HepG2 (cell line): ENCODE data around the gene ZFP14. TPM values are rescaled to one million over a fixed set of nuclear protein-coding genes. Genes with fewer than 3 reads are reported as not detected.

ENCODE experiments used
- AKAP8 ChIP-seq: sonication (generic); formaldehyde crosslinking; IDR thresholded peaks from 2 replicates; pipeline ENCODE4 v1.5.1; 2020; ENCODE audit warnings: mild to moderate bottlenecking, missing genetic modification reagents
- ATF7-NPFF ChIP-seq: sonication (generic); formaldehyde crosslinking; IDR thresholded peaks from 2 replicates; pipeline ENCODE4 v1.8.1; 2023; ENCODE audit warnings: mild to moderate bottlenecking, low read depth, missing genetic modification reagents, moderate library complexity
- CHCHD3 ChIP-seq: sonication (generic); formaldehyde crosslinking; IDR thresholded peaks from 2 replicates; pipeline ENCODE4 v1.8.0; 2022; ENCODE audit warnings: mild to moderate bottlenecking, missing genetic modification reagents, moderate library complexity
- CHD2 ChIP-seq: IDR thresholded peaks from 2 replicates; pipeline ENCODE4 v1.6.1; 2011; ENCODE audit warnings: low read depth, low read length, improper control_type of control experiment
- HOXA3 ChIP-seq: sonication (generic); formaldehyde crosslinking; IDR thresholded peaks from 2 replicates; pipeline ENCODE4 v1.5.0; 2020; ENCODE audit warnings: missing genetic modification reagents
- HOXA5 ChIP-seq: sonication (generic); formaldehyde crosslinking; IDR thresholded peaks from 2 replicates; pipeline ENCODE4 v1.4.0; 2020; ENCODE audit warnings: missing genetic modification reagents
- IRX3 ChIP-seq: sonication (generic); formaldehyde crosslinking; IDR thresholded peaks from 2 replicates; pipeline ENCODE4 v1.8.1; 2023; ENCODE audit warnings: mild to moderate bottlenecking, low read depth, missing genetic modification reagents, borderline replicate concordance
- KAT2B ChIP-seq: fragments of 150-350 bp; IDR thresholded peaks from 2 replicates; pipeline ENCODE4 v1.6.1; 2014; ENCODE audit warnings: low read depth, low read length, borderline replicate concordance
- MLLT10 ChIP-seq: sonication (generic); formaldehyde crosslinking; IDR thresholded peaks from 2 replicates; pipeline ENCODE4 v1.4.0; 2020; ENCODE audit warnings: missing genetic modification reagents
- MTF2 ChIP-seq: sonication (generic); formaldehyde crosslinking; IDR thresholded peaks from 2 replicates; pipeline ENCODE4 v1.5.0; 2020; ENCODE audit warnings: missing genetic modification reagents, borderline replicate concordance
- RORA ChIP-seq: sonication (generic); formaldehyde crosslinking; IDR thresholded peaks from 2 replicates; pipeline ENCODE4 v1.5.0; 2020; ENCODE audit warnings: mild to moderate bottlenecking, missing genetic modification reagents, moderate library complexity
- ZNF432 ChIP-seq: sonication (generic); formaldehyde crosslinking; IDR thresholded peaks from 2 replicates; pipeline ENCODE4 v1.5.0; 2020; ENCODE audit warnings: missing genetic modification reagents, mild to moderate bottlenecking, borderline replicate concordance
- ZNF546 ChIP-seq: sonication (generic); formaldehyde crosslinking; conservative IDR thresholded peaks from 2 replicates; pipeline ENCODE4 v1.8.1; 2023; ENCODE audit warnings: mild to moderate bottlenecking, missing genetic modification reagents
- ZNF615 ChIP-seq: sonication (generic); formaldehyde crosslinking; IDR thresholded peaks from 2 replicates; pipeline ENCODE4 v1.5.0; 2020; ENCODE audit warnings: mild to moderate bottlenecking, missing genetic modification reagents, borderline replicate concordance
- polyA plus RNA-seq, 8 experiments: library from polyadenylated mRNA; depleted of rRNA in 3 of 8; stranded (reverse) in 7 of 8; unstranded in 1 of 8; fragments of >200 nt; fragmentation: Illumina TruSeq in 4 of 8; extraction: Trizol in 4 of 8; gene quantifications; 2 replicates each; pipeline versions ENCODE4 v1.2.1 to v1.2.3, GENCODE V29; 2011 to 2016; ENCODE audit warnings: low read depth in 4 of 8, missing spikeins in 1 of 8, mixed read lengths in 1 of 8; ENCODE audit not compliant: insufficient read depth in 1 of 8
- total RNA-seq, 5 experiments: library from RNA; depleted of rRNA; stranded (reverse); fragments of >200 nt; fragmentation: Illumina TruSeq; extraction: Trizol; gene quantifications; 2 replicates each; pipeline ENCODE4 v1.2.3, GENCODE V29; 2016; ENCODE audit warnings: low read depth in 1 of 5
- TF ChIP-seq, protein P1 (sequence below): sonication (generic); formaldehyde crosslinking; IDR thresholded peaks from 2 replicates; pipeline ENCODE4 v1.9.0; 2021; ENCODE audit warnings: mild to moderate bottlenecking, missing genetic modification reagents
- TF ChIP-seq, protein P2 (sequence below): sonication (generic); formaldehyde crosslinking; IDR thresholded peaks from 2 replicates; pipeline ENCODE4 v1.4.0; 2020; ENCODE audit warnings: mild to moderate bottlenecking, missing genetic modification reagents
- TF ChIP-seq, protein P3 (sequence below): sonication (generic); IDR thresholded peaks from 2 replicates; pipeline ENCODE4 v1.6.1; 2016; ENCODE audit warnings: low read depth, borderline replicate concordance
- TF ChIP-seq, protein P4 (sequence below): sonication (generic); formaldehyde crosslinking; IDR thresholded peaks from 2 replicates; pipeline ENCODE4 v1.4.0; 2020; ENCODE audit warnings: missing genetic modification reagents
- TF ChIP-seq, protein P5 (sequence below): sonication (generic); formaldehyde crosslinking; IDR thresholded peaks from 2 replicates; pipeline ENCODE4 v1.4.0; 2020; ENCODE audit warnings: mild to moderate bottlenecking, missing genetic modification reagents

ZFP14 gene
- total and polyA plus RNA-seq, 2 of the 13 experiments (the other 11 are each of a cell fraction or from before 2014, with no cell fraction given), result 2.0 to 5.0 TPM

DNA sequence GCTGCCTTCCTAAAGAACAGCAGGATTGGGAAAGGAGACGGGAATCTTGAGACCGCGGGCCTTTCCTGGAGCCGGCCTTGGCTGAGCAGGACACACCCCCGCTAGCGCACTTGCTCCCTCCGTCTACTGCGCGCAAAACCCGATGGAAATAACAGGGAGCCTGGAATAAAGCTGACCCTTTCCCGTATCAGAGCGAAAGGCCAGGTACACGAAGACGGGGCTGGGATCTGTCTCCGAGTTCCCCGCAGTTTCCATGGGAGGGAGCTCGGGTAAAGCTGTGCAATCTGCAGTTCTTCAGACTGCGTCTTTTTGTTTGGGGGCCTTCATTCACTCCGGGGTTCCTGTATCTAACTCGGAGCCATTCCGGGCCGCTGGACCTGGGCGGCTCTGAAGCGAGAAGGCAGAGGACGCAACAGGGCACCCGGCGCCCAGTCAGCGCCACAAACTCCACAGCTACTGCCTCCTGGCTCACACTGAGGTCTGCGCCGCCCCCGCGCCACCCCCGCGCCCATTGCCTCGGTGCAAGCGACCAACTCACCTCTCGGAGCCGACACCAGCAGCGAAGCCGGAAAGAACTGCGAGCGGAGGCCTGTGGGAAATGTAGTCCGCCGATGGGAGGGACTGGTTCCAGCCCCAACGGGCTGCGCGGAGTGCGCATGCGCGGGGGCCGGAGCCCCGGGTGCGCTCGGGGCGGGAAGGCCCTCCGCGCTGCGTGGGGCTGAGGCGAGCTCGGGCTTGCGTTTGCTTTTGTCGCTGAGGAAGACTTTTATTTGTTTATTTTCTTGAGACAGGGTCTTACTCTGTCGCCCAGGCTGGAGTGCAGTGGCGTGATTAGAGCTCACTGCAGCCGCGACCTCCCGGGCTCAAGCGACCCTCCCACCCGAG, at the start of gene ZFP14 (continued):
- TF ChIP-seq IRX3 (CRISPR knock-in tag) (no peak), HOXA3 (peak; percentile 87; the same call in 1 of the 2 replicates), KAT2B (no peak), CHCHD3 (no peak), ZNF546 (CRISPR knock-in tag) (no peak), AKAP8 (CRISPR knock-in tag) (no peak), ZNF615 (CRISPR knock-in tag) (no peak), ZNF432 (CRISPR knock-in tag) (no peak), RORA (CRISPR knock-in tag) (no peak), MLLT10 (CRISPR knock-in tag) (no peak), HOXA5 (CRISPR knock-in tag) (peak; percentile 78), CHD2 (no peak; the same call in 1 of the 2 replicates), ATF7-NPFF (CRISPR knock-in tag) (0 out of 2 replicates have a peak, but pooled peaks have one; percentile 21), MTF2 (CRISPR knock-in tag) (no peak)
- TF ChIP-seq, protein P1, sequence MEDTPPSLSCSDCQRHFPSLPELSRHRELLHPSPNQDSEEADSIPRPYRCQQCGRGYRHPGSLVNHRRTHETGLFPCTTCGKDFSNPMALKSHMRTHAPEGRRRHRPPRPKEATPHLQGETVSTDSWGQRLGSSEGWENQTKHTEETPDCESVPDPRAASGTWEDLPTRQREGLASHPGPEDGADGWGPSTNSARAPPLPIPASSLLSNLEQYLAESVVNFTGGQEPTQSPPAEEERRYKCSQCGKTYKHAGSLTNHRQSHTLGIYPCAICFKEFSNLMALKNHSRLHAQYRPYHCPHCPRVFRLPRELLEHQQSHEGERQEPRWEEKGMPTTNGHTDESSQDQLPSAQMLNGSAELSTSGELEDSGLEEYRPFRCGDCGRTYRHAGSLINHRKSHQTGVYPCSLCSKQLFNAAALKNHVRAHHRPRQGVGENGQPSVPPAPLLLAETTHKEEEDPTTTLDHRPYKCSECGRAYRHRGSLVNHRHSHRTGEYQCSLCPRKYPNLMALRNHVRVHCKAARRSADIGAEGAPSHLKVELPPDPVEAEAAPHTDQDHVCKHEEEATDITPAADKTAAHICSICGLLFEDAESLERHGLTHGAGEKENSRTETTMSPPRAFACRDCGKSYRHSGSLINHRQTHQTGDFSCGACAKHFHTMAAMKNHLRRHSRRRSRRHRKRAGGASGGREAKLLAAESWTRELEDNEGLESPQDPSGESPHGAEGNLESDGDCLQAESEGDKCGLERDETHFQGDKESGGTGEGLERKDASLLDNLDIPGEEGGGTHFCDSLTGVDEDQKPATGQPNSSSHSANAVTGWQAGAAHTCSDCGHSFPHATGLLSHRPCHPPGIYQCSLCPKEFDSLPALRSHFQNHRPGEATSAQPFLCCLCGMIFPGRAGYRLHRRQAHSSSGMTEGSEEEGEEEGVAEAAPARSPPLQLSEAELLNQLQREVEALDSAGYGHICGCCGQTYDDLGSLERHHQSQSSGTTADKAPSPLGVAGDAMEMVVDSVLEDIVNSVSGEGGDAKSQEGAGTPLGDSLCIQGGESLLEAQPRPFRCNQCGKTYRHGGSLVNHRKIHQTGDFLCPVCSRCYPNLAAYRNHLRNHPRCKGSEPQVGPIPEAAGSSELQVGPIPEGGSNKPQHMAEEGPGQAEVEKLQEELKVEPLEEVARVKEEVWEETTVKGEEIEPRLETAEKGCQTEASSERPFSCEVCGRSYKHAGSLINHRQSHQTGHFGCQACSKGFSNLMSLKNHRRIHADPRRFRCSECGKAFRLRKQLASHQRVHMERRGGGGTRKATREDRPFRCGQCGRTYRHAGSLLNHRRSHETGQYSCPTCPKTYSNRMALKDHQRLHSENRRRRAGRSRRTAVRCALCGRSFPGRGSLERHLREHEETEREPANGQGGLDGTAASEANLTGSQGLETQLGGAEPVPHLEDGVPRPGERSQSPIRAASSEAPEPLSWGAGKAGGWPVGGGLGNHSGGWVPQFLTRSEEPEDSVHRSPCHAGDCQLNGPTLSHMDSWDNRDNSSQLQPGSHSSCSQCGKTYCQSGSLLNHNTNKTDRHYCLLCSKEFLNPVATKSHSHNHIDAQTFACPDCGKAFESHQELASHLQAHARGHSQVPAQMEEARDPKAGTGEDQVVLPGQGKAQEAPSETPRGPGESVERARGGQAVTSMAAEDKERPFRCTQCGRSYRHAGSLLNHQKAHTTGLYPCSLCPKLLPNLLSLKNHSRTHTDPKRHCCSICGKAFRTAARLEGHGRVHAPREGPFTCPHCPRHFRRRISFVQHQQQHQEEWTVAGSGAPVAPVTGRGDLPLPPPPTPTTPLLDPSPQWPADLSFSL, result no peak
- TF ChIP-seq, protein P2, sequence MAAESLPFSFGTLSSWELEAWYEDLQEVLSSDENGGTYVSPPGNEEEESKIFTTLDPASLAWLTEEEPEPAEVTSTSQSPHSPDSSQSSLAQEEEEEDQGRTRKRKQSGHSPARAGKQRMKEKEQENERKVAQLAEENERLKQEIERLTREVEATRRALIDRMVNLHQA, result 0 out of 2 replicates have a peak, but pooled peaks have one; percentile 36
- TF ChIP-seq, protein P3, sequence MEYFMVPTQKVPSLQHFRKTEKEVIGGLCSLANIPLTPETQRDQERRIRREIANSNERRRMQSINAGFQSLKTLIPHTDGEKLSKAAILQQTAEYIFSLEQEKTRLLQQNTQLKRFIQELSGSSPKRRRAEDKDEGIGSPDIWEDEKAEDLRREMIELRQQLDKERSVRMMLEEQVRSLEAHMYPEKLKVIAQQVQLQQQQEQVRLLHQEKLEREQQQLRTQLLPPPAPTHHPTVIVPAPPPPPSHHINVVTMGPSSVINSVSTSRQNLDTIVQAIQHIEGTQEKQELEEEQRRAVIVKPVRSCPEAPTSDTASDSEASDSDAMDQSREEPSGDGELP, result peak; percentile 28; the same call in 1 of the 2 replicates
- TF ChIP-seq, protein P4, sequence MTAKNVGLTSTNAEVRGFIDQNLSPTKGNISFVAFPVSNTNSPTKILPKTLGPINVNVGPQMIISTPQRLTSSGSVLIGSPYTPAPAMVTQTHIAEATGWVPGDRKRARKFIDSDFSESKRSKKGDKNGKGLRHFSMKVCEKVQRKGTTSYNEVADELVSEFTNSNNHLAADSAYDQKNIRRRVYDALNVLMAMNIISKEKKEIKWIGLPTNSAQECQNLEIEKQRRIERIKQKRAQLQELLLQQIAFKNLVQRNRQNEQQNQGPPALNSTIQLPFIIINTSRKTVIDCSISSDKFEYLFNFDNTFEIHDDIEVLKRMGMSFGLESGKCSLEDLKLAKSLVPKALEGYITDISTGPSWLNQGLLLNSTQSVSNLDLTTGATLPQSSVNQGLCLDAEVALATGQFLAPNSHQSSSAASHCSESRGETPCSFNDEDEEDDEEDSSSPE, result peak; percentile 69
- TF ChIP-seq, protein P5, sequence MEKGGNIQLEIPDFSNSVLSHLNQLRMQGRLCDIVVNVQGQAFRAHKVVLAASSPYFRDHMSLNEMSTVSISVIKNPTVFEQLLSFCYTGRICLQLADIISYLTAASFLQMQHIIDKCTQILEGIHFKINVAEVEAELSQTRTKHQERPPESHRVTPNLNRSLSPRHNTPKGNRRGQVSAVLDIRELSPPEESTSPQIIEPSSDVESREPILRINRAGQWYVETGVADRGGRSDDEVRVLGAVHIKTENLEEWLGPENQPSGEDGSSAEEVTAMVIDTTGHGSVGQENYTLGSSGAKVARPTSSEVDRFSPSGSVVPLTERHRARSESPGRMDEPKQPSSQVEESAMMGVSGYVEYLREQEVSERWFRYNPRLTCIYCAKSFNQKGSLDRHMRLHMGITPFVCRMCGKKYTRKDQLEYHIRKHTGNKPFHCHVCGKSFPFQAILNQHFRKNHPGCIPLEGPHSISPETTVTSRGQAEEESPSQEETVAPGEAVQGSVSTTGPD, result no peak; the same call in 1 of the 2 replicates
